Breast epithelium (tissue), 4 donors: ENCODE data around the gene CIAO2B. TPM values are rescaled to one million over a fixed set of nuclear protein-coding genes. Genes with fewer than 3 reads are reported as not detected.

Source experiments
- DNase-seq, 2 donors: peaks; one replicate each; pipeline ENCODE4 v3.0.0-alpha.2; 2019; ENCODE audit warnings: low spot score in 2 of 2
- H3K27ac ChIP-seq, 2 donors: fragments of 200-600 bp; sonication (generic) in 1 of 2; one replicate each; pipeline ENCODE4 v1.5.1; 2016 to 2019; ENCODE audit warnings: mild to moderate bottlenecking in 1 of 2
- H3K27me3 ChIP-seq, 2 donors: fragments of 200-600 bp; sonication (generic) in 1 of 2; one replicate each; pipeline versions ENCODE4 v1.5.1 to v1.6.0; 2017 to 2019; ENCODE audit warnings: control low read depth in 1 of 2, mild to moderate bottlenecking in 1 of 2
- H3K36me3 ChIP-seq: fragments of 200-600 bp; one replicate; pipeline ENCODE4 v1.5.1; 2019
- H3K4me1 ChIP-seq, 2 donors: fragments of 200-600 bp; sonication (generic); one replicate each; pipeline ENCODE4 v1.5.1; 2016 to 2019; ENCODE audit warnings: control low read depth in 1 of 2
- H3K4me3 ChIP-seq, 3 donors: fragments of 200-600 bp; sonication (generic); 1 replicate in 2 of 3; 2 replicates in 1 of 3; pipeline ENCODE4 v1.5.1; 2016 to 2019; ENCODE audit warnings: mild to moderate bottlenecking in 3 of 3, moderate library complexity in 2 of 3
- H3K9me3 ChIP-seq, 2 donors: fragments of 200-600 bp; sonication (generic) in 1 of 2; one replicate each; pipeline ENCODE4 v1.5.1; 2016 to 2019; ENCODE audit warnings: control low read depth in 1 of 2
- POLR2A ChIP-seq: fragments of 450-650 bp; IDR thresholded peaks from one replicate; pipeline ENCODE4 v1.6.1; 2016; ENCODE audit warnings: antibody characterized with exemption, mild to moderate bottlenecking, moderate library complexity
- POLR2AphosphoS5 ChIP-seq, 3 donors: sonication (generic); formaldehyde crosslinking; IDR thresholded peaks; one replicate each; pipeline ENCODE4 v1.6.1; 2017; ENCODE audit warnings: antibody characterized with exemption in 3 of 3
- intact Hi-C: fragments of 100-400 bp; cut with DNase I; formaldehyde crosslinking; loops from one replicate; pipeline ENCODE4 v1.15.1; 2023; ENCODE audit warnings: low total_unique reads
- total RNA-seq, 3 donors: library from RNA; depleted of rRNA; stranded (reverse); fragments of >200 nt; gene quantifications; one replicate each; pipeline ENCODE4 v1.1.0, GENCODE V29; 2016
- TF ChIP-seq, protein P1 (sequence below), 3 donors: fragments of 450-650 bp; IDR thresholded peaks; one replicate each; pipeline ENCODE4 v1.5.1; 2016 to 2017; ENCODE audit warnings: antibody characterized with exemption in 3 of 3, mild to moderate bottlenecking in 3 of 3, moderate library complexity in 3 of 3

Gene CIAO2B
- total RNA-seq, 3 donors from 2014 or later = 45.7 to 77.3 (median 65.4) TPM

DNA sequence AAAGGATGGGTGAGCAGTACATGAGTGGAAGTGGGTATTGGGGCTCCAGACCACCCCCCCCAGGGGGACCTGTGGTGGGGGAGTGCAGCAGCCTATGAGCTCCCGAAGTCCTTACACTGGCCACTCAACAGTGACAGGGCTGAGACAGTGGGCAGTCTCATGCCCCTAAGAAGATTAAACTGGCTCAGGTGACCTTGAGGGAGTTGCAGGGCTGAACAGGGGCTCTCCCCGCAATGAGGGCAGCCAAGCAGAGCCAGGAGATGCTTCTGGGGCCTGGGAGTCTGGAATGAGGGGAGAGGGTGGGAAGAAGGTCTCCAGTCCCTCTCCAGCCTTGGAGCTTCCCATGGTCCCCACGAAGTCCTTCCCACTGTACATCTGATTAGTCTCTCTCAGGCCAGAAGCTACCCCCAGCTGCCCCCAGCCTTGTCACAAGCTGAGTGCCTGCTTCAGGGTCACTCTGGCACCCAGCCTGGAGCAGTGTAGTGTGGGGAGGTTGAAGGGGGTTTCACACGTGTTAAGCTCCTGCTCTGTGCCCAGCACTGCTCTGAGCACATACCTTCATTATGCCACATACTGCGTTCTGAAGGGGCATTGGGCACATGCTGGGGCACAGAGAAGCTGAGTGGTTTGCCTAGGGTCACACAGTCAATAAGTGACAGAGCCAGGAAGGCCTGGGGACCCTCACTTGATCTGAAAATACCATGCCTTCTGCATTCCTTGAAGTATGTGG, 14.5 kb downstream of the CIAO2B start:
- DNase-seq = no peak
- Histone ChIP-seq H3K4me1 (no peaks in the 10 kb centered on the region), H3K27ac (no peak overlapping the region), H3K4me3 (no peak overlapping the region), H3K27me3 (peaks cover 0 to 14% of the 10 kb centered on the region in 2 donors), H3K9me3 (no peaks in the 10 kb centered on the region), H3K36me3 (no peaks in the 10 kb centered on the region)
- intact Hi-C loops = no loop called here
- TF ChIP-seq POLR2AphosphoS5 (IDR thresholded peaks at IDR 0.05) (no peak), POLR2A (no peak)
- TF ChIP-seq, protein P1, sequence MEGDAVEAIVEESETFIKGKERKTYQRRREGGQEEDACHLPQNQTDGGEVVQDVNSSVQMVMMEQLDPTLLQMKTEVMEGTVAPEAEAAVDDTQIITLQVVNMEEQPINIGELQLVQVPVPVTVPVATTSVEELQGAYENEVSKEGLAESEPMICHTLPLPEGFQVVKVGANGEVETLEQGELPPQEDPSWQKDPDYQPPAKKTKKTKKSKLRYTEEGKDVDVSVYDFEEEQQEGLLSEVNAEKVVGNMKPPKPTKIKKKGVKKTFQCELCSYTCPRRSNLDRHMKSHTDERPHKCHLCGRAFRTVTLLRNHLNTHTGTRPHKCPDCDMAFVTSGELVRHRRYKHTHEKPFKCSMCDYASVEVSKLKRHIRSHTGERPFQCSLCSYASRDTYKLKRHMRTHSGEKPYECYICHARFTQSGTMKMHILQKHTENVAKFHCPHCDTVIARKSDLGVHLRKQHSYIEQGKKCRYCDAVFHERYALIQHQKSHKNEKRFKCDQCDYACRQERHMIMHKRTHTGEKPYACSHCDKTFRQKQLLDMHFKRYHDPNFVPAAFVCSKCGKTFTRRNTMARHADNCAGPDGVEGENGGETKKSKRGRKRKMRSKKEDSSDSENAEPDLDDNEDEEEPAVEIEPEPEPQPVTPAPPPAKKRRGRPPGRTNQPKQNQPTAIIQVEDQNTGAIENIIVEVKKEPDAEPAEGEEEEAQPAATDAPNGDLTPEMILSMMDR (IDR thresholded peaks at IDR 0.05) = no peak

DNA sequence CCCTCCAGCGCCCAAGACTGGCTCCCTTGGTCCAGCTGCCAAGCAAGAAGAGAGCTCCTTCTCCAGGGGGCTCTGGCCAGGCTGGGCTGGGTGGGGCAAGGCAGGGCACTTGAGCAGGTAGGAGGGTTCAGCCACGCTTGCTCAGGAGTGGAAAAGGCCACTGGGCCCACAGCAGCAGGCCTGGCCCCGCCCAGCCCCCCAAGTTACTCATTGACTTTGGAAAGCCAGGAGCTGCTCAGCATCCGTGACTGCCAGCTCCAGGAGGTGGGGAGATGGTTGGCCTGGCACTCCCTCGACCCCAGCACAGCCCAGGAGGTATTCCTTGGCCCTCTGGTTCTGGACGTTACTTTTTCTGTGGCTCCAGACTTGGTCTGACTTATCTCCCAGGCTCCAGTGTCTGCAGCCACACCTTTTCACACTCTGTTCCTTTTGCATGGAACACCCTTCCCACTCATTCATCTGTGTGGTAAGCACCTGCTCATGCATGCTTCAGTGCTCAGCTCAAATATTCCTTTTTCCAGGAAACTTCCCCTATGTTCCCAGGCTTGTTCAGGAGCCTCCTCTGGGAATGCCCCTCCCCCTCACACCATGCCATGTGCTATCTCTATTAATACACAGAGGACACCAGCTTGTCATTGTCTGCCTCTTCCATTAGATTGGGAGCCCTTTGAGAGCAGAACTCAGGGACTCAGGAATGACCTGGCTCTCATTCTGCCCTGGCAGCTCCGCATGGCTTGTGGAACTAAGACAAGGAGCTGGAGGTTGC, 15.2 kb downstream of the CIAO2B start, which contains the start of gene CDH16:
CDH16 (minus strand) TSS at position 83 of the 766 bp plus-strand sequence. CDS start 820 bp downstream, outside the sequence.
- Histone ChIP-seq H3K9me3 (no peaks in the 10 kb centered on the region), H3K4me3 (no peak within 1 kb of the TSS), H3K27me3 (peaks cover 0 to 12% of the 10 kb centered on the region in 2 donors), H3K4me1 (no peaks in the 10 kb centered on the region), H3K36me3 (no peaks in the 10 kb centered on the region), H3K27ac (no peak within 1 kb of the TSS)
- TF ChIP-seq, protein P1 (IDR thresholded peaks at IDR 0.05) = no peak
- TF ChIP-seq POLR2A = no peak
- TF ChIP-seq POLR2AphosphoS5 (IDR thresholded peaks at IDR 0.05) = no peak
- intact Hi-C loops = no loop called here
- DNase-seq = no peak

DNA sequence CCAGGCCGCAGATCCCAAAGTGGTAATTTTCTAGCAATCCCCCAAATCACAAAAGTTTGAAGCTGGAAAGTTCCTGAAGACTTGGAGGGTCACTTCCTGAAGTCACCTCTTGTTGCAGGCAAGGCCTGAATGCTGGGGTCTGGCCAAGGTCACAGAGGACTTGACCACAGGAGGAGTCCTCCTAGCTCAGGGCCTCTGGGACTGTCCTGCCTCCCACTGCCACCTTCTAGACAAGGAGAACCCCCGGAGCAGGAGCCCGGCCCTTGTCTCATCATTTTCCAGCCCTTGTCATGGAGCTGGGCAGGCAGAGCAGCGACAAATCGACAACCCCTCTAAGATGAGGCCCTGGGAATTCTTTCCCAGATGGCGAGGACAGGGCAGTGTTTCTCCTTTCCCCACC, 15.8 kb downstream of the CIAO2B start:
- TF ChIP-seq, protein P1 (IDR thresholded peaks at IDR 0.05) = no peak
- no peak for TF ChIP-seq POLR2A
- TF ChIP-seq POLR2AphosphoS5 (IDR thresholded peaks at IDR 0.05) = no peak
- Histone ChIP-seq H3K9me3 (no peaks in the 10 kb centered on the region), H3K4me3 (no peak overlapping the region), H3K36me3 (no peaks in the 10 kb centered on the region), H3K27me3 (peaks cover 0 to 10% of the 10 kb centered on the region in 2 donors), H3K4me1 (no peaks in the 10 kb centered on the region), H3K27ac (no peak overlapping the region)
- no peak for DNase-seq
- intact Hi-C loops = no loop called here

DNA sequence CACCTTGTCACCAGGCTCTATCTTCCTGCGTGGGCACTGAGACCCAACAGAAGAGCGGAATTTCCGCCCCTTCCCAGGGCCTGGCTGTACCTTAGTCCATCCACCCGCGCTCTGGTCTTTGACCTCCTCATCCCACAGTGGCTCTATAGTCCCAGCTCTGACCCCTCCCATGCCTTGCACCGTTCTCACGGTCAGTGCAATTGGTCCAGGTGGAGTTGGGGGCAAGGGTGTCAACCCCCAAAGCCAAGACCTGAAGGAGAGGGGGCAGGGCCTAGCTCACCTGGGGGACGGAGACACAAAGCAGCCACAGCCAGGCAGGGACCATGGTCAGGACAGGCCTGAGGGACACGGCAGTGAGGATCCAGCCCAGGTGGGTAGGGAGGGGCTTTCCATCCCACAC, 16.5 kb downstream of the CIAO2B start:
- no peaks in the 10 kb centered on the region for H3K36me3 ChIP-seq
- TF ChIP-seq POLR2A (no peak), POLR2AphosphoS5 (IDR thresholded peaks at IDR 0.05) (no peak)
- TF ChIP-seq, protein P1 (IDR thresholded peaks at IDR 0.05) = no peak
- peaks cover 0 to 10% of the 10 kb centered on the region in 2 donors for H3K27me3 ChIP-seq
- H3K27ac ChIP-seq = no peak overlapping the region
- intact Hi-C loops = no loop called here
- no peak for DNase-seq
- H3K4me3 ChIP-seq = no peak overlapping the region
- no peaks in the 10 kb centered on the region for H3K4me1 ChIP-seq
- H3K9me3 ChIP-seq = no peaks in the 10 kb centered on the region

DNA sequence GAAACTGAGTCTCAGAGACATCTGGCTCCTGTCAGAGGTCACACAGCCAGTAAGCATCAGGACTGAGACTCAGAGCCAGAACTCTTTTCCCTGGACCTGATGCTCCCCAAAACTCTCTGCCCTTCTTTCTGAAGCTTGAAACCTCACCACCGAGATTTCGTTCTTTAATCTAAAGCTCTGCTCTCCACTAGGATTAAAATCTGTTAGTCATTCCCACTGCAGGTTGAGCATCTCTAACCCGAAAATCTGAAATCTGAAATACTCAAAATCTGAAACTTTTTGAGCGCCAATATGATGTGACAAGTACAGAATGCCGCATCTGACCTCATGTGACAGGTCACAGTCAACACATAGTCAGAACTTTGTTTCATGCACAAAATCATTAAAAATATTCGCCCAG, 17.7 kb downstream of the CIAO2B start:
- Histone ChIP-seq H3K4me3 (no peak overlapping the region), H3K27me3 (peaks cover 0 to 10% of the 10 kb centered on the region in 2 donors), H3K4me1 (no peaks in the 10 kb centered on the region), H3K9me3 (no peaks in the 10 kb centered on the region), H3K27ac (no peak overlapping the region), H3K36me3 (no peaks in the 10 kb centered on the region)
- TF ChIP-seq POLR2AphosphoS5 (IDR thresholded peaks at IDR 0.05) (no peak), POLR2A (no peak)
- TF ChIP-seq, protein P1 (IDR thresholded peaks at IDR 0.05) = no peak
- intact Hi-C loops = no loop called here
- DNase-seq = no peak
